H1 (cell line): ENCODE measurements around the gene FBXL15. TPM values are rescaled to one million over a fixed set of nuclear protein-coding genes. Genes with fewer than 3 reads are reported as not detected.
"Not testable (repeated sequence)": the region's sequence is repeated elsewhere in the genome, so short reads cannot be mapped to it uniquely, and the experiment has no call there.

ENCODE experiments used
- CTCF ChIA-PET: fragments of 300-600 bp; sonication (Branson Sonifier 250); formaldehyde crosslinking; loops from one replicate; lab custom pipeline; 2021; ENCODE audit not compliant: partially characterized antibody; lab: Charles Lee
- POLR2A ChIA-PET: fragments of 300-600 bp; sonication (Branson Sonifier 250); formaldehyde crosslinking; loops from one replicate; lab custom pipeline; 2021; ENCODE audit warnings: inconsistent platforms; ENCODE audit not compliant: partially characterized antibody; lab: Charles Lee
- DNase-seq, 2 experiments: peaks; one replicate each; pipeline versions ENCODE4 v3.0.0 to v3.0.0-alpha.2; 2010 to 2022; ENCODE audit warnings: low spot score in 2 of 2, low read depth in 1 of 2, mixed read lengths in 1 of 2
- FAIRE-seq: peaks from 2 replicates; lab custom pipeline; 2011; peaks lifted over from hg19 to GRCh38; lab: Jason Lieb, UNC
- H2AFZ ChIP-seq: 2 replicates; pipeline ENCODE4 v1.8.1; 2012; ENCODE audit warnings: low read length, inconsistent platforms
- H2AK5ac ChIP-seq: 2 replicates; pipeline ENCODE4 v1.6.1; 2013; ENCODE audit warnings: low read depth, low read length
- H2BK120ac ChIP-seq: replicated peaks from 2 replicates; pipeline ENCODE3; 2013; ENCODE audit warnings: low read depth, low read length, inconsistent platforms
- H2BK12ac ChIP-seq: 2 replicates; pipeline ENCODE4 v1.6.1; 2013; ENCODE audit warnings: low read depth, low read length
- H2BK15ac ChIP-seq: 2 replicates; pipeline ENCODE4 v1.6.1; 2013; ENCODE audit warnings: low read length
- H2BK20ac ChIP-seq: 2 replicates; pipeline ENCODE4 v1.6.1; 2013; ENCODE audit warnings: low read length
- H2BK5ac ChIP-seq: 2 replicates; pipeline ENCODE4 v1.6.1; 2013; ENCODE audit warnings: low read depth, low read length
- H3K14ac ChIP-seq: 2 replicates; pipeline ENCODE4 v1.6.1; 2013; ENCODE audit warnings: inconsistent platforms; ENCODE audit not compliant: insufficient read length
- H3K18ac ChIP-seq: 2 replicates; pipeline ENCODE4 v1.6.1; 2013; ENCODE audit warnings: low read length; ENCODE audit errors: extremely low read depth
- H3K23ac ChIP-seq: 2 replicates; pipeline ENCODE4 v1.6.1; 2013; ENCODE audit warnings: inconsistent platforms; ENCODE audit not compliant: insufficient read length
- H3K23me2 ChIP-seq: 2 replicates; pipeline ENCODE4 v1.6.1; 2013; ENCODE audit warnings: low read depth, low read length
- H3K27ac ChIP-seq: 2 replicates; pipeline ENCODE4 v1.6.1; 2011; ENCODE audit warnings: low read depth, low read length, inconsistent platforms
- H3K27me3 ChIP-seq, 4 experiments: replicated peaks in 1 of 4; 1 replicate in 1 of 4; 2 replicates in 3 of 4; pipeline versions ENCODE4 v1.6.1 to v1.8.1; 2011 to 2013; ENCODE audit warnings: low read length in 3 of 4, mild to moderate bottlenecking in 3 of 4, inconsistent platforms in 2 of 4, mixed read lengths in 2 of 4, moderate library complexity in 1 of 4; ENCODE audit not compliant: control insufficient read depth in 3 of 4, insufficient read depth in 3 of 4; ENCODE audit errors: extremely low read depth in 1 of 4
- H3K36me3 ChIP-seq, 4 experiments: 2 replicates each; pipeline versions ENCODE4 v1.6.1 to v1.8.1; 2011 to 2013; ENCODE audit warnings: mild to moderate bottlenecking in 4 of 4, low read length in 3 of 4, moderate library complexity in 2 of 4, control low read depth in 1 of 4, inconsistent platforms in 1 of 4; ENCODE audit not compliant: insufficient read depth in 4 of 4, control insufficient read depth in 2 of 4
- H3K4ac ChIP-seq: replicated peaks from 2 replicates; pipeline ENCODE3; 2013; ENCODE audit warnings: low read length, low read depth, mixed read lengths, inconsistent platforms; ENCODE audit not compliant: insufficient read length
- H3K4me1 ChIP-seq, 4 experiments: replicated peaks in 1 of 4; 1 replicate in 1 of 4; 2 replicates in 3 of 4; pipeline versions ENCODE4 v1.6.1 to v1.8.1; 2011 to 2013; ENCODE audit warnings: low read length in 3 of 4, inconsistent platforms in 2 of 4, mixed read lengths in 1 of 4; ENCODE audit not compliant: insufficient read depth in 4 of 4, control insufficient read depth in 3 of 4
- H3K4me2 ChIP-seq, 2 experiments: 2 replicates each; pipeline versions ENCODE4 v1.6.1 to v1.8.1; 2011 to 2013; ENCODE audit warnings: low read depth in 2 of 2, low read length in 2 of 2, control low read depth in 1 of 2, inconsistent platforms in 1 of 2, mild to moderate bottlenecking in 1 of 2; ENCODE audit not compliant: insufficient read depth in 1 of 2
- H3K4me3 ChIP-seq, 4 experiments: fragments of 200-600, 300-600 bp in 1 of 4; sonication (generic), shearing (Covaris generic), sonication (Bioruptor Twin) in 1 of 4; 2 replicates each; pipeline versions ENCODE4 v1.5.1 to v1.8.1; 2011 to 2016; ENCODE audit warnings: low read length in 4 of 4, low read depth in 3 of 4, control low read depth in 2 of 4, inconsistent platforms in 2 of 4, mild to moderate bottlenecking in 2 of 4, mixed read lengths in 1 of 4, moderate library complexity in 1 of 4; ENCODE audit not compliant: insufficient read depth in 2 of 4; ENCODE audit errors: extremely low read depth in 1 of 4
- H3K56ac ChIP-seq: replicated peaks from 2 replicates; pipeline ENCODE3; 2013; ENCODE audit warnings: low read depth, mild to moderate bottlenecking, mixed read lengths, low read length, inconsistent platforms; ENCODE audit not compliant: insufficient read length
- H3K79me1 ChIP-seq: 2 replicates; pipeline ENCODE4 v1.6.1; 2013; ENCODE audit warnings: low read depth, low read length, control low read depth
- H3K79me2 ChIP-seq, 2 experiments: 2 replicates each; pipeline versions ENCODE4 v1.6.1 to v1.8.1; 2012 to 2013; ENCODE audit warnings: low read length in 2 of 2, mild to moderate bottlenecking in 2 of 2, inconsistent platforms in 1 of 2; ENCODE audit not compliant: insufficient read depth in 2 of 2, control insufficient read depth in 1 of 2
- H3K9ac ChIP-seq, 4 experiments: replicated peaks in 1 of 4; 1 replicate in 1 of 4; 2 replicates in 3 of 4; pipeline versions ENCODE4 v1.6.1 to v1.8.1; 2011 to 2013; ENCODE audit warnings: low read depth in 3 of 4, low read length in 3 of 4, control low read depth in 2 of 4, mild to moderate bottlenecking in 2 of 4, moderate library complexity in 2 of 4, inconsistent platforms in 1 of 4; ENCODE audit errors: extremely low read depth in 1 of 4
- H3K9me3 ChIP-seq, 2 experiments: 2 replicates each; pipeline versions ENCODE4 v1.6.1 to v1.8.1; 2012 to 2013; ENCODE audit warnings: mild to moderate bottlenecking in 2 of 2, moderate library complexity in 2 of 2, control low read depth in 1 of 2, inconsistent platforms in 1 of 2, low read depth in 1 of 2, low read length in 1 of 2, mixed read lengths in 1 of 2; ENCODE audit not compliant: insufficient read depth in 2 of 2
- H4K20me1 ChIP-seq, 2 experiments: replicated peaks in 1 of 2; 2 replicates each; pipeline versions ENCODE3 to v1.8.1; 2011 to 2013; ENCODE audit warnings: inconsistent platforms in 2 of 2, low read length in 2 of 2, mild to moderate bottlenecking in 1 of 2; ENCODE audit not compliant: insufficient read depth in 2 of 2, control insufficient read depth in 1 of 2
- H4K5ac ChIP-seq: 2 replicates; pipeline ENCODE4 v1.6.1; 2013; ENCODE audit warnings: low read length, low read depth, mixed read lengths, inconsistent platforms; ENCODE audit not compliant: insufficient read length
- H4K8ac ChIP-seq: 2 replicates; pipeline ENCODE4 v1.8.0; 2013; ENCODE audit warnings: mild to moderate bottlenecking, moderate library complexity, low read length, inconsistent platforms; ENCODE audit not compliant: insufficient read depth; ENCODE audit errors: extremely low read depth
- H4K91ac ChIP-seq: replicated peaks from 2 replicates; pipeline ENCODE3; 2013; ENCODE audit warnings: low read length, mixed read lengths, inconsistent platforms; ENCODE audit not compliant: insufficient read length
- WGBS, 2 experiments: shearing (Covaris generic) in 1 of 2; methylation state at CpG; one replicate each; pipeline versions ENCODE4 v1.1.6 to v1.1.7; 2013 to 2015; ENCODE audit warnings: low lambda C conversion rate in 2 of 2, mixed read lengths in 2 of 2, inconsistent platforms in 1 of 2, low coverage in 1 of 2, missing lambda C conversion rate in 1 of 2; ENCODE audit not compliant: insufficient replicate concordance in 2 of 2, insufficient coverage in 1 of 2, insufficient read length in 1 of 2; ENCODE audit errors: extremely low coverage in 1 of 2, missing lambda C conversion rate in 1 of 2; 5-methylcytosine and 5-hydroxymethylcytosine counted together
- polyA plus RNA-seq, 7 experiments: library from polyadenylated mRNA; depleted of rRNA in 3 of 7; stranded (reverse) in 5 of 7; unstranded in 2 of 7; fragments of >200 nt in 5 of 7; fragments of 200-250 nt in 2 of 7; gene quantifications; 1 replicate in 5 of 7; 2 replicates in 1 of 7; 4 replicates in 1 of 7; pipeline versions ENCODE4 v1.2.1 to v1.2.3, GENCODE V29; 2011 to 2013; ENCODE audit warnings: missing spikeins in 2 of 7, mixed read lengths in 2 of 7
- total RNA-seq: library from RNA; stranded (reverse); fragmentation: NEBNext Ultra II Directional; extraction: Animal tissue kit (Norgen Biotek cat#: 25700); gene quantifications from 2 replicates; pipeline ENCODE4 v1.2.1, GENCODE V29; 2021

The FBXL15 gene
- total and polyA plus RNA-seq, 2 of the 8 experiments (the other 6 are each of a cell fraction or from before 2014, with no cell fraction given): 11.3 to 22.6 TPM

- not testable (repeated sequence) for H3K56ac ChIP-seq, H3K14ac ChIP-seq, H3K79me1 ChIP-seq, H2AK5ac ChIP-seq, H2BK15ac ChIP-seq, DNase-seq, H3K4ac ChIP-seq, H4K91ac ChIP-seq, H4K20me1 ChIP-seq, H2AFZ ChIP-seq, H2BK120ac ChIP-seq, H3K23ac ChIP-seq, H3K9me3 ChIP-seq, H3K23me2 ChIP-seq, H3K27me3 ChIP-seq, FAIRE-seq, H4K8ac ChIP-seq
- H2BK20ac ChIP-seq: peak overlapping the region; percentile 5; the same call in 1 of the 2 replicates
- 0 out of 7 replicates have a peak overlapping the region, but pooled peaks of 1 of the 4 experiments have one; percentile 31 for H3K9ac ChIP-seq
- CTCF ChIA-PET: interaction anchor here (0.9 to 2.6 kb wide), 2 partner anchors 141 to 224 kb away, joined by 3 to 9 read pairs; no protein-coding TSS in a partner anchor
- peak overlapping the region; percentile 82 for H2BK12ac ChIP-seq
- H3K36me3 ChIP-seq: peaks cover 0 to 39% (median 6%) of the 10 kb centered on the region in 4 experiments; a peak in 5 of 8 replicates
- H3K27ac ChIP-seq: peak overlapping the region; percentile 43; the same call in 1 of the 2 replicates
- peaks cover 0 to 18% of the 10 kb centered on the region in 2 experiments; a peak in 2 of 4 replicates for H3K79me2 ChIP-seq
- H3K4me1 ChIP-seq: peaks cover 5 to 23% (median 16%) of the 10 kb centered on the region in 4 experiments
- WGBS, 2 experiments: 58% methylated on average over 13 of the region's 13 CpGs; no CpG with 5 or more reads in 1 of the 2 experiments
- H3K4me3 ChIP-seq: peak overlapping the region in 1 of 4 experiments; percentile 3; a peak in 1 of 8 replicates
- peak overlapping the region; percentile 25 for H4K5ac ChIP-seq
- POLR2A ChIA-PET: interaction anchor here (1.5 to 6.7 kb wide), 2 partner anchors 13 to 32 kb away, joined by 4 to 54 read pairs; partner anchors contain the start of gene FBXL15
- peak overlapping the region; percentile 24; the same call in 1 of the 2 replicates for H3K18ac ChIP-seq
- H3K4me2 ChIP-seq: peak overlapping the region; percentile 19 to 59; a peak in 2 of 4 replicates
- H2BK5ac ChIP-seq: peak overlapping the region; percentile 40; the same call in 1 of the 2 replicates
These were observed 34.2 kb downstream of the FBXL15 start for GRCh38 chr10:102454662-102455487.
